Kidney capillary endothelial cell (primary cell): ENCODE results near the gene IGF2BP3.

ENCODE experiments used
- DNase-seq: peaks from one replicate; pipeline ENCODE4 v3.0.0-alpha.2; 2018; ENCODE audit warnings: low spot score

Gene IGF2BP3

DNA sequence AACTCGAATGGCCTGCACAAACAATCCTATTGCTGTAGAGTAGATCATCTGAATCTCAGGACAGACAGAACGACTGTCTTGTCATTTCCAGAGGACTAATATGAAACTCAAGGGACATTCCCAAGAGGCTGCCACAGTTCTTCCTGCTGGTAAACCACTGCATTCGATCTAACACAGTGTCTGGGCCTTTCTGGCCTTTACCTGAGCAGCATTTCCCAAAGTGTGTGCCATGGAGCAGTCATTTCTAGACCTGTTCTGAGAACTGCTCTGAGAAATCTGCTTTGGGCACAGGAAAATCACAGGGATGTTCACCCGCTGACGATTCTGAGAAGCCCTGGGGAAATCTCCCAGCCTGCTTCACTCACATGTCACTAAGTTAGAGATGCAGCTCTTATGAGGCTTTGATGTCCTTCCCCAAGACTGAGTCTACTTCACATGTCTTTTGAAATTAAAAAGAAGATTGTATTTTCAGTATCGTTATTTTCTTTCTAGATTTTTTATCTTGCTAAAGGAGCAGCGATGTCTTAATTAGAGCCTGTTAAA, 205.3 kb downstream of the IGF2BP3 start:
- DNase-seq = no peak

- DNase-seq = peak; percentile 62
These were observed 208.3 kb downstream of the IGF2BP3 start for GRCh38 chr7:23261843-23262452.

DNA sequence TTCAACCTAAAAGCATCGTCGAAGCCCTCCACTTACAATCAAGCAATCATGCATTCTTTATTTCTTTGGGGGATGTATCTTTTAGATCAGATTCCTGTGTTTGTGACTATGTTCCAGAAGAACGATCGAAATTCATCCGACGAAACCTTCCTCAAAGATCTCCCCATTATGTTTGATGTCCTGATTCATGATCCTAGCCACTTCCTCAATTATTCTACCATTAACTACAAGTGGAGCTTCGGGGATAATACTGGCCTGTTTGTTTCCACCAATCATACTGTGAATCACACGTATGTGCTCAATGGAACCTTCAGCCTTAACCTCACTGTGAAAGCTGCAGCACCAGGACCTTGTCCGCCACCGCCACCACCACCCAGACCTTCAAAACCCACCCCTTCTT, 209.9 kb downstream of the IGF2BP3 start:
- no peak for DNase-seq
